Uterus (tissue), 4 donors: ENCODE measurements around the gene NIBAN1. TPM values are rescaled to one million over a fixed set of nuclear protein-coding genes. Genes with fewer than 3 reads are reported as not detected.

Experiments
- DNase-seq, 2 donors: peaks; one replicate each; pipeline ENCODE4 v3.0.0-alpha.2; 2019 to 2020
- H3K27ac ChIP-seq, 2 donors: fragments of 200-600 bp; sonication (generic); 1 replicate in 1 of 2; 2 replicates in 1 of 2; pipeline ENCODE4 v1.5.1; 2016 to 2018
- H3K27me3 ChIP-seq, 2 donors: fragments of 200-600 bp; sonication (generic); one replicate each; pipeline ENCODE4 v1.5.1; 2018 to 2019; ENCODE audit warnings: control low read depth in 1 of 2
- H3K36me3 ChIP-seq, 2 donors: fragments of 200-600 bp; sonication (generic); one replicate each; pipeline ENCODE4 v1.5.1; 2019; ENCODE audit warnings: control low read depth in 1 of 2
- H3K4me1 ChIP-seq, 2 donors: fragments of 200-600 bp; sonication (generic); one replicate each; pipeline ENCODE4 v1.5.1; 2018 to 2019; ENCODE audit warnings: control low read depth in 1 of 2
- H3K4me3 ChIP-seq, 2 donors: fragments of 200-600 bp; sonication (generic); 1 replicate in 1 of 2; 2 replicates in 1 of 2; pipeline ENCODE4 v1.5.1; 2018 to 2019; ENCODE audit warnings: mild to moderate bottlenecking in 1 of 2
- H3K9me3 ChIP-seq, 2 donors: fragments of 200-600 bp; sonication (generic); one replicate each; pipeline ENCODE4 v1.5.1; 2019; ENCODE audit warnings: control low read depth in 1 of 2
- POLR2A ChIP-seq, 2 donors: fragments of 450-650 bp; IDR thresholded peaks; one replicate each; pipeline ENCODE4 v1.6.1; 2016; ENCODE audit warnings: antibody characterized with exemption in 2 of 2, mild to moderate bottlenecking in 1 of 2, moderate library complexity in 1 of 2
- intact Hi-C: fragments of 100-400 bp; cut with DNase I; formaldehyde crosslinking; loops from one replicate; pipeline ENCODE4 v1.15.1; 2023; ENCODE audit warnings: low total_unique reads
- small RNA-seq: library from RNA; depleted of rRNA; stranded (forward); fragments of <200 nt; gene quantifications from one replicate; pipeline ENCODE3, GENCODE V24; 2016
- total RNA-seq, 4 donors: library from RNA; depleted of rRNA in 3 of 4; stranded (reverse); fragments of >200 nt in 3 of 4; gene quantifications; one replicate each; pipeline versions ENCODE4 v1.1.0 to v1.2.4, GENCODE V29; 2014 to 2023
- TF ChIP-seq, protein P1 (sequence below), 4 experiments: fragments of 200-600 bp in 2 of 4; fragments of 450-650 bp in 2 of 4; sonication (generic) in 2 of 4; IDR thresholded peaks; one replicate each; pipeline ENCODE4 v1.5.1; 2016 to 2019; ENCODE audit warnings: antibody characterized with exemption in 4 of 4, mild to moderate bottlenecking in 2 of 4, moderate library complexity in 1 of 4
- donor health status: DM: yes; HTN: yes; CAD: no.

Gene NIBAN1
- total RNA-seq, 4 donors from 2014 or later, result 27.2 to 46.4 (median 32.5) TPM

DNA sequence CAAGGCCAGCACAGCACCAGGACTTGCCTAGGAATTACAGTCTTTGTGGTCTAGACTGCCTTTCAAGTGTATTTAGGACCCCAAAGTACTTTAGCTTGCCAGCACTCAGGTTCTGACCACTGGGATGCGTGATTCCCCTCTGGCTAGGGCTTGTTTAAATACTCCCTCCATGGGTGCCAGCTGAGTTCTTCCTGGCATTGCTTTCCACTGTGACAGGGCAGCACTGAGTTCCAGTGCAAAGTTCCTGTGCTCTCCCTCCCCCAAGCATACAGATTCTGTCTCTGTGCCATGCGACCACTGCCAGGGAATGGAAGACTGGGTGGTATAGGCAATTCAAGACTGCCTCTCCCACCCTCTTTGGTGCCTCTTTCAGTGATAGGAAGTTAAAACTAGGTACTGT lies 45.9 kb downstream of the NIBAN1 start:
- Histone ChIP-seq H3K4me1 (no peaks in the 10 kb centered on the region), H3K4me3 (no peak overlapping the region), H3K27ac (no peak overlapping the region), H3K27me3 (no peaks in the 10 kb centered on the region), H3K9me3 (no peaks in the 10 kb centered on the region), H3K36me3 (no peaks in the 10 kb centered on the region)
- TF ChIP-seq, protein P1, sequence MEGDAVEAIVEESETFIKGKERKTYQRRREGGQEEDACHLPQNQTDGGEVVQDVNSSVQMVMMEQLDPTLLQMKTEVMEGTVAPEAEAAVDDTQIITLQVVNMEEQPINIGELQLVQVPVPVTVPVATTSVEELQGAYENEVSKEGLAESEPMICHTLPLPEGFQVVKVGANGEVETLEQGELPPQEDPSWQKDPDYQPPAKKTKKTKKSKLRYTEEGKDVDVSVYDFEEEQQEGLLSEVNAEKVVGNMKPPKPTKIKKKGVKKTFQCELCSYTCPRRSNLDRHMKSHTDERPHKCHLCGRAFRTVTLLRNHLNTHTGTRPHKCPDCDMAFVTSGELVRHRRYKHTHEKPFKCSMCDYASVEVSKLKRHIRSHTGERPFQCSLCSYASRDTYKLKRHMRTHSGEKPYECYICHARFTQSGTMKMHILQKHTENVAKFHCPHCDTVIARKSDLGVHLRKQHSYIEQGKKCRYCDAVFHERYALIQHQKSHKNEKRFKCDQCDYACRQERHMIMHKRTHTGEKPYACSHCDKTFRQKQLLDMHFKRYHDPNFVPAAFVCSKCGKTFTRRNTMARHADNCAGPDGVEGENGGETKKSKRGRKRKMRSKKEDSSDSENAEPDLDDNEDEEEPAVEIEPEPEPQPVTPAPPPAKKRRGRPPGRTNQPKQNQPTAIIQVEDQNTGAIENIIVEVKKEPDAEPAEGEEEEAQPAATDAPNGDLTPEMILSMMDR (IDR thresholded peaks at IDR 0.05), result no peak
- TF ChIP-seq POLR2A (IDR thresholded peaks at IDR 0.05), result no peak
- no peak for DNase-seq
- intact Hi-C loops, result no loop called here

Small RNA genes within 50 kb of the gene (small RNA-seq; reads per million reads assigned to genes)
- gene RNA5SP72, result not detected

Other genes starting within 250 kb of the NIBAN1 start
- 10 to 100 TPM; 12.8 to 64.7 (median 35.6) TPM for gene EDEM3, start 219.7 kb downstream of the NIBAN1 start, total RNA-seq
- gene RNF2, start 71.0 kb upstream of the NIBAN1 start, total RNA-seq, result 10 to 100 TPM; 20.9 to 52.8 (median 33.0) TPM
- gene TRMT1L, start 182.4 kb upstream of the NIBAN1 start, total RNA-seq, result 10 to 100 TPM; 10.2 to 24.1 (median 20.9) TPM
- 10 to 100 TPM in 3 of 4 donors, 1 to 10 TPM in 1; 9.2 to 29.4 (median 17.5) TPM for gene SWT1, start 182.7 kb upstream of the NIBAN1 start, total RNA-seq